Neutrophil (primary cell): Measurements from ENCODE around the gene SORCS2.

Experiments
- H3K27ac ChIP-seq: fragments of 200-600 bp; sonication (generic); 2 replicates; pipeline ENCODE4 v1.5.1; 2016; ENCODE audit warnings: mild to moderate bottlenecking, moderate library complexity
- H3K27me3 ChIP-seq: fragments of 200-600 bp; sonication (generic); 2 replicates; pipeline ENCODE4 v1.6.0; 2016; ENCODE audit warnings: mild to moderate bottlenecking
- H3K36me3 ChIP-seq: fragments of 200-600 bp; sonication (generic); 2 replicates; pipeline ENCODE4 v1.5.1; 2017
- H3K4me1 ChIP-seq, 2 experiments: fragments of 200-600 bp in 1 of 2; sonication (generic) in 1 of 2; 1 replicate in 1 of 2; 2 replicates in 1 of 2; pipeline versions ENCODE4 v1.5.1 to v1.6.1; 2013 to 2016; ENCODE audit warnings: low read depth in 1 of 2, low read length in 1 of 2, mild to moderate bottlenecking in 1 of 2, moderate library complexity in 1 of 2; ENCODE audit not compliant: control insufficient read depth in 1 of 2, insufficient read depth in 1 of 2
- H3K4me3 ChIP-seq, 2 experiments: fragments of 200-600 bp in 1 of 2; sonication (generic) in 1 of 2; 1 replicate in 1 of 2; 2 replicates in 1 of 2; pipeline ENCODE4 v1.5.1; 2013 to 2016; ENCODE audit warnings: low read depth in 1 of 2, low read length in 1 of 2, mild to moderate bottlenecking in 1 of 2, moderate library complexity in 1 of 2
- H3K9me3 ChIP-seq: fragments of 200-600 bp; sonication (generic); 2 replicates; pipeline ENCODE4 v1.5.1; 2016
- TF ChIP-seq, protein P1 (sequence below): fragments of 200-600 bp; sonication (generic); IDR thresholded peaks from 2 replicates; pipeline ENCODE4 v1.5.1; 2016; ENCODE audit warnings: antibody characterized with exemption

The SORCS2 gene

DNA sequence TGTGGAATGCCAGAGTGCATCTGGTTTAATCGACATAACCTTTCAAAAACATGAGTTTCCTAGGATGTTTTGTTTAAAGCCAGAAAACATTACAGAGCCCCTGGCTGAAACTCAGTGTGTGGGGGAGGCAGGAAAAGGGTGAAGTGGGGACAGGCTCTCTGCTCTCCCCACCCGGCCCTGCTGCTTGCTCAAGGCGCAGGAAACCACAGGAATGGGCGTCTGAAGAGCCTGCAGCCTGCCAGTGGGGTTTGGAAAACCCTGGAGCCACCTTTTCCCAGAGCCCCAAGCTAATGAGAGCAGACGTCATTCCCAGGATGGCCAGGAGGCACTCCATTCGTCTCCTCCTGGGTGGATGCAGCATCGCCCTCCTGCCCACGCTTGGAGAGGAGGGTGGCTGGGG is 506.7 kb downstream of the SORCS2 start:
- H3K27me3 ChIP-seq: peaks cover 15% of the 10 kb centered on the region
- no peak overlapping the region for H3K4me3 ChIP-seq
- H3K4me1 ChIP-seq: no peaks in the 10 kb centered on the region
- no peak overlapping the region for H3K27ac ChIP-seq
- H3K36me3 ChIP-seq: no peaks in the 10 kb centered on the region
- TF ChIP-seq, protein P1, sequence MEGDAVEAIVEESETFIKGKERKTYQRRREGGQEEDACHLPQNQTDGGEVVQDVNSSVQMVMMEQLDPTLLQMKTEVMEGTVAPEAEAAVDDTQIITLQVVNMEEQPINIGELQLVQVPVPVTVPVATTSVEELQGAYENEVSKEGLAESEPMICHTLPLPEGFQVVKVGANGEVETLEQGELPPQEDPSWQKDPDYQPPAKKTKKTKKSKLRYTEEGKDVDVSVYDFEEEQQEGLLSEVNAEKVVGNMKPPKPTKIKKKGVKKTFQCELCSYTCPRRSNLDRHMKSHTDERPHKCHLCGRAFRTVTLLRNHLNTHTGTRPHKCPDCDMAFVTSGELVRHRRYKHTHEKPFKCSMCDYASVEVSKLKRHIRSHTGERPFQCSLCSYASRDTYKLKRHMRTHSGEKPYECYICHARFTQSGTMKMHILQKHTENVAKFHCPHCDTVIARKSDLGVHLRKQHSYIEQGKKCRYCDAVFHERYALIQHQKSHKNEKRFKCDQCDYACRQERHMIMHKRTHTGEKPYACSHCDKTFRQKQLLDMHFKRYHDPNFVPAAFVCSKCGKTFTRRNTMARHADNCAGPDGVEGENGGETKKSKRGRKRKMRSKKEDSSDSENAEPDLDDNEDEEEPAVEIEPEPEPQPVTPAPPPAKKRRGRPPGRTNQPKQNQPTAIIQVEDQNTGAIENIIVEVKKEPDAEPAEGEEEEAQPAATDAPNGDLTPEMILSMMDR: no peak
- H3K9me3 ChIP-seq: no peaks in the 10 kb centered on the region

DNA sequence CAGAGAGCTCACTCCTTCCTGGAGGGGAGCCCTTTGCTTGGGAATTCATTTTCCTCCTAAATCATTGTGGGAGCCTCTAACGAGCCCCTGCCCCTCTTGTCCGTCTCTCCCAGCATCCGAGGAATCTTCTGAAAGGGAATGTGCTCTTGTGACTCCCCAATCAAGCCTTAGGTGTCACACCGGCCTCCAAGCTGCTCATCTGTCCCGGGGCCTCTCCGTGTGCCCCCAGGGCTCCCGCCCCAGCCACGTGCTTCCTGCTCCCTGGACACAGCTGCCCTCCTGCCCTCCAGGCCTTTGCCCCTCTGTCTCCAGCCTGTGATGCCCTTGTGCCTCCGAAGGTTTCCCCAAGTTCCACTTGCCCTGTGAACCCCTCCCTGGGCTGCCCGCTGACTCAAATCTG is 507.5 kb downstream of the SORCS2 start:
- Histone ChIP-seq H3K4me3 (no peak overlapping the region), H3K27me3 (peaks cover 15% of the 10 kb centered on the region), H3K9me3 (no peaks in the 10 kb centered on the region), H3K36me3 (no peaks in the 10 kb centered on the region), H3K4me1 (no peaks in the 10 kb centered on the region), H3K27ac (no peak overlapping the region)
- TF ChIP-seq, protein P1: no peak

DNA sequence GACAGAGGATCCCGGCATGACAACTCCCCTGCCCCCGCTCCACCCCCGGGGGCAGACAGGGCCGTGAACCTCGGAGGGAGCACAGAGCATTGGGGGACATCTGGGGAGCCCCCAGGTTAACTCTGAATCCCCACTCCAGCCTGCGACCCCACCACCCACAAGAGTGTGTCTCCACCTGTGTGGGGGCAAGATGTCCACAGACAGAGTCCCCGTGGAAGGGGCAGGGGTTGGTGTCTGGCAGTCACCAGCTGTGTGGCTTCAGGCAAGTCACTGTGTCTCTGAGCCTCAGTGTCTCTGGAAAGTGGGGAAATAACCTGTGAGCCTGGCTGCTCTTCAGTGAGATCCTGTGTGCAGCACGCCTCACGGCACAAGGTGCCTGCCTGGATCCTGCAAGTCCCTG is 508.3 kb downstream of the SORCS2 start:
- TF ChIP-seq, protein P1: no peak
- Histone ChIP-seq H3K36me3 (peaks cover 3% of the 10 kb centered on the region), H3K9me3 (no peaks in the 10 kb centered on the region), H3K27ac (no peak overlapping the region), H3K4me1 (no peaks in the 10 kb centered on the region), H3K27me3 (peaks cover 15% of the 10 kb centered on the region), H3K4me3 (no peak overlapping the region)

DNA sequence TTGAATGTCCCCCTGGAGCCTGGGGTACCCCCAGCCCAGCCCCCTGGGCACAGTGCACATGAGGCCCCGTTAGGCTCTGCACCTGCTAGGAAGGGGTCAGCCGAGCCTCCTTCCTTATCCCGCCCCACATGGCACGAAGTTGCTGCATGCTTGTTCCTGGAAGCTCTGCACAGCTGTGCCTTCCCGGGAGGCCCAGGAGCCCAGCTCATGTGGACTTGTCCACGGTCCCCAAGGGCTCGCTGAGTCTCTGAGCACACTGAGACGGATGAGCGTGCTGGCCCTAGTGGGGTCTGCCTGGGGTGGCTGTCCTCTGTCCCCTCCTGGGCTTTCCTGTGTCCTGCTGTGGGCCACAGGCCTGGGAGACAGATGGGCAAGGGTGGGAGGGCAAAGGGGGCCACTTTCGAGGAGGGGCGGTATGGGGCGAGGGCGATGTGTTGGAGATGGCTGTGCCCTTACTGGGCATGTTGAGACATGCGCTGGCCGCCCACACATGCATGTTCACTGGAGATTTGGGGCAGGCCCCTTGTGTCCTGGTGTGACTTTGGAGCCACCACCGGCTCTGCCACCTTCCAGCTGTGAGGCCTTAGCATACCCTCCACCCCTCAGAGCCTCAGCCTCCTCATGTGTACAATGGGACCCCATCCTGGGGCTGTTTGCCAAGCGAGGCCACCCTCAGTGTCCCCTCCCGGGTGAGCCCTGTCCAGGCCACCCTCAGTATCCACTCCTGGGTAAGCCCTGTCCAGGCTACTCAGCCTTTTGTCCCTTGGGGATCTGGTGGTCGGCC is 509.7 kb downstream of the SORCS2 start:
- Histone ChIP-seq H3K36me3 (peaks cover 3% of the 10 kb centered on the region), H3K27me3 (peaks cover 15% of the 10 kb centered on the region), H3K9me3 (no peaks in the 10 kb centered on the region), H3K4me1 (no peaks in the 10 kb centered on the region), H3K27ac (no peak overlapping the region), H3K4me3 (no peak overlapping the region)
- TF ChIP-seq, protein P1: no peak

DNA sequence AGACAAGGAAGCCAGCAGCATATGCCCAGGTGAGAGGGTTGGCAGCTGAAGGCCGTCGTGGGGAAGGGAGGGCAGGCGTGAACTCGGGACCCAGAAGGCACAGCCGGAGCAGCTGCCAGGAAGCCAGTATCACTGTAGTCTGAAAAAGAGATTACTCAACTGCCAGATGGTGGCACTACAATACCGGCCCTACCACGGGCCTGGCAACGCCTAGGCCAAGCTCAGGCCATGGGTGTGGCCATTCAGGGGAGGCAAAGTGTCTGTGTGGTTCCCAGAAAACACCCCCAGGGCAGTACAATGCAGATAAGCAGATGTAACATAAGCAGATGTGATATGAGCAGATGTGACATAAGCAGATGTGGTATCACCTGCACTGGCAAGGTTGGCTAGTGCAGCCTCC is 511.4 kb downstream of the SORCS2 start:
- no peak overlapping the region for H3K4me3 ChIP-seq
- no peaks in the 10 kb centered on the region for H3K9me3 ChIP-seq
- H3K27me3 ChIP-seq: peaks cover 9% of the 10 kb centered on the region
- no peak overlapping the region for H3K27ac ChIP-seq
- TF ChIP-seq, protein P1: no peak
- peaks cover 3% of the 10 kb centered on the region for H3K36me3 ChIP-seq
- no peaks in the 10 kb centered on the region for H3K4me1 ChIP-seq
